ENCODE measurements around the gene ANKRD33. TPM values are rescaled to one million over a fixed set of nuclear protein-coding genes. Genes with fewer than 3 reads are reported as not detected.

Gene ANKRD33
- total and polyA plus RNA-seq, 2 of the 8 experiments (the other 6 are each of a cell fraction or from before 2014, with no cell fraction given): 0.41 to 0.53 TPM

GRCh38 chr12:51932218-51933076 is 44.5 kb downstream of the ANKRD33 start (continued):
- TF ChIP-seq, protein P1, sequence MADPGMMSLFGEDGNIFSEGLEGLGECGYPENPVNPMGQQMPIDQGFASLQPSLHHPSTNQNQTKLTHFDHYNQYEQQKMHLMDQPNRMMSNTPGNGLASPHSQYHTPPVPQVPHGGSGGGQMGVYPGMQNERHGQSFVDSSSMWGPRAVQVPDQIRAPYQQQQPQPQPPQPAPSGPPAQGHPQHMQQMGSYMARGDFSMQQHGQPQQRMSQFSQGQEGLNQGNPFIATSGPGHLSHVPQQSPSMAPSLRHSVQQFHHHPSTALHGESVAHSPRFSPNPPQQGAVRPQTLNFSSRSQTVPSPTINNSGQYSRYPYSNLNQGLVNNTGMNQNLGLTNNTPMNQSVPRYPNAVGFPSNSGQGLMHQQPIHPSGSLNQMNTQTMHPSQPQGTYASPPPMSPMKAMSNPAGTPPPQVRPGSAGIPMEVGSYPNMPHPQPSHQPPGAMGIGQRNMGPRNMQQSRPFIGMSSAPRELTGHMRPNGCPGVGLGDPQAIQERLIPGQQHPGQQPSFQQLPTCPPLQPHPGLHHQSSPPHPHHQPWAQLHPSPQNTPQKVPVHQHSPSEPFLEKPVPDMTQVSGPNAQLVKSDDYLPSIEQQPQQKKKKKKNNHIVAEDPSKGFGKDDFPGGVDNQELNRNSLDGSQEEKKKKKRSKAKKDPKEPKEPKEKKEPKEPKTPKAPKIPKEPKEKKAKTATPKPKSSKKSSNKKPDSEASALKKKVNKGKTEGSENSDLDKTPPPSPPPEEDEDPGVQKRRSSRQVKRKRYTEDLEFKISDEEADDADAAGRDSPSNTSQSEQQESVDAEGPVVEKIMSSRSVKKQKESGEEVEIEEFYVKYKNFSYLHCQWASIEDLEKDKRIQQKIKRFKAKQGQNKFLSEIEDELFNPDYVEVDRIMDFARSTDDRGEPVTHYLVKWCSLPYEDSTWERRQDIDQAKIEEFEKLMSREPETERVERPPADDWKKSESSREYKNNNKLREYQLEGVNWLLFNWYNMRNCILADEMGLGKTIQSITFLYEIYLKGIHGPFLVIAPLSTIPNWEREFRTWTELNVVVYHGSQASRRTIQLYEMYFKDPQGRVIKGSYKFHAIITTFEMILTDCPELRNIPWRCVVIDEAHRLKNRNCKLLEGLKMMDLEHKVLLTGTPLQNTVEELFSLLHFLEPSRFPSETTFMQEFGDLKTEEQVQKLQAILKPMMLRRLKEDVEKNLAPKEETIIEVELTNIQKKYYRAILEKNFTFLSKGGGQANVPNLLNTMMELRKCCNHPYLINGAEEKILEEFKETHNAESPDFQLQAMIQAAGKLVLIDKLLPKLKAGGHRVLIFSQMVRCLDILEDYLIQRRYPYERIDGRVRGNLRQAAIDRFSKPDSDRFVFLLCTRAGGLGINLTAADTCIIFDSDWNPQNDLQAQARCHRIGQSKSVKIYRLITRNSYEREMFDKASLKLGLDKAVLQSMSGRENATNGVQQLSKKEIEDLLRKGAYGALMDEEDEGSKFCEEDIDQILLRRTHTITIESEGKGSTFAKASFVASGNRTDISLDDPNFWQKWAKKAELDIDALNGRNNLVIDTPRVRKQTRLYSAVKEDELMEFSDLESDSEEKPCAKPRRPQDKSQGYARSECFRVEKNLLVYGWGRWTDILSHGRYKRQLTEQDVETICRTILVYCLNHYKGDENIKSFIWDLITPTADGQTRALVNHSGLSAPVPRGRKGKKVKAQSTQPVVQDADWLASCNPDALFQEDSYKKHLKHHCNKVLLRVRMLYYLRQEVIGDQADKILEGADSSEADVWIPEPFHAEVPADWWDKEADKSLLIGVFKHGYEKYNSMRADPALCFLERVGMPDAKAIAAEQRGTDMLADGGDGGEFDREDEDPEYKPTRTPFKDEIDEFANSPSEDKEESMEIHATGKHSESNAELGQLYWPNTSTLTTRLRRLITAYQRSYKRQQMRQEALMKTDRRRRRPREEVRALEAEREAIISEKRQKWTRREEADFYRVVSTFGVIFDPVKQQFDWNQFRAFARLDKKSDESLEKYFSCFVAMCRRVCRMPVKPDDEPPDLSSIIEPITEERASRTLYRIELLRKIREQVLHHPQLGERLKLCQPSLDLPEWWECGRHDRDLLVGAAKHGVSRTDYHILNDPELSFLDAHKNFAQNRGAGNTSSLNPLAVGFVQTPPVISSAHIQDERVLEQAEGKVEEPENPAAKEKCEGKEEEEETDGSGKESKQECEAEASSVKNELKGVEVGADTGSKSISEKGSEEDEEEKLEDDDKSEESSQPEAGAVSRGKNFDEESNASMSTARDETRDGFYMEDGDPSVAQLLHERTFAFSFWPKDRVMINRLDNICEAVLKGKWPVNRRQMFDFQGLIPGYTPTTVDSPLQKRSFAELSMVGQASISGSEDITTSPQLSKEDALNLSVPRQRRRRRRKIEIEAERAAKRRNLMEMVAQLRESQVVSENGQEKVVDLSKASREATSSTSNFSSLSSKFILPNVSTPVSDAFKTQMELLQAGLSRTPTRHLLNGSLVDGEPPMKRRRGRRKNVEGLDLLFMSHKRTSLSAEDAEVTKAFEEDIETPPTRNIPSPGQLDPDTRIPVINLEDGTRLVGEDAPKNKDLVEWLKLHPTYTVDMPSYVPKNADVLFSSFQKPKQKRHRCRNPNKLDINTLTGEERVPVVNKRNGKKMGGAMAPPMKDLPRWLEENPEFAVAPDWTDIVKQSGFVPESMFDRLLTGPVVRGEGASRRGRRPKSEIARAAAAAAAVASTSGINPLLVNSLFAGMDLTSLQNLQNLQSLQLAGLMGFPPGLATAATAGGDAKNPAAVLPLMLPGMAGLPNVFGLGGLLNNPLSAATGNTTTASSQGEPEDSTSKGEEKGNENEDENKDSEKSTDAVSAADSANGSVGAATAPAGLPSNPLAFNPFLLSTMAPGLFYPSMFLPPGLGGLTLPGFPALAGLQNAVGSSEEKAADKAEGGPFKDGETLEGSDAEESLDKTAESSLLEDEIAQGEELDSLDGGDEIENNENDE (IDR thresholded peaks at IDR 0.05; ENCODE audit: insufficient replicate concordance, low read length): no peak

Data from H1 (cell line).